Skeletal muscle satellite cell (primary cell): ENCODE results near the gene CPN2.
A peak's percentile ranks its signal among the peaks of the same experiment; 100 is the strongest.

ENCODE experiments used
- H3K27me3 ChIP-seq: 2 replicates; pipeline ENCODE4 v1.7.0; 2013; ENCODE audit warnings: low read length; ENCODE audit not compliant: control insufficient read depth, insufficient read depth
- H3K36me3 ChIP-seq: 2 replicates; pipeline ENCODE4 v1.7.0; 2013; ENCODE audit warnings: mild to moderate bottlenecking, control low read depth, low read length; ENCODE audit not compliant: insufficient read depth
- H3K4me1 ChIP-seq: 2 replicates; pipeline ENCODE4 v1.7.0; 2013; ENCODE audit warnings: low read length; ENCODE audit not compliant: control insufficient read depth, insufficient read depth
- H3K4me2 ChIP-seq: 2 replicates; pipeline ENCODE4 v1.7.0; 2013; ENCODE audit warnings: mild to moderate bottlenecking, low read length
- H3K4me3 ChIP-seq: 2 replicates; pipeline ENCODE4 v1.7.0; 2013; ENCODE audit warnings: low read length
- H3K9ac ChIP-seq: 2 replicates; pipeline ENCODE4 v1.7.0; 2013; ENCODE audit warnings: mild to moderate bottlenecking, low read depth, low read length, moderate library complexity
- H3K9me3 ChIP-seq: replicated peaks from 2 replicates; pipeline ENCODE4 v1.7.0; 2013; ENCODE audit warnings: mild to moderate bottlenecking, control low read depth, low read length

The CPN2 gene

DNA sequence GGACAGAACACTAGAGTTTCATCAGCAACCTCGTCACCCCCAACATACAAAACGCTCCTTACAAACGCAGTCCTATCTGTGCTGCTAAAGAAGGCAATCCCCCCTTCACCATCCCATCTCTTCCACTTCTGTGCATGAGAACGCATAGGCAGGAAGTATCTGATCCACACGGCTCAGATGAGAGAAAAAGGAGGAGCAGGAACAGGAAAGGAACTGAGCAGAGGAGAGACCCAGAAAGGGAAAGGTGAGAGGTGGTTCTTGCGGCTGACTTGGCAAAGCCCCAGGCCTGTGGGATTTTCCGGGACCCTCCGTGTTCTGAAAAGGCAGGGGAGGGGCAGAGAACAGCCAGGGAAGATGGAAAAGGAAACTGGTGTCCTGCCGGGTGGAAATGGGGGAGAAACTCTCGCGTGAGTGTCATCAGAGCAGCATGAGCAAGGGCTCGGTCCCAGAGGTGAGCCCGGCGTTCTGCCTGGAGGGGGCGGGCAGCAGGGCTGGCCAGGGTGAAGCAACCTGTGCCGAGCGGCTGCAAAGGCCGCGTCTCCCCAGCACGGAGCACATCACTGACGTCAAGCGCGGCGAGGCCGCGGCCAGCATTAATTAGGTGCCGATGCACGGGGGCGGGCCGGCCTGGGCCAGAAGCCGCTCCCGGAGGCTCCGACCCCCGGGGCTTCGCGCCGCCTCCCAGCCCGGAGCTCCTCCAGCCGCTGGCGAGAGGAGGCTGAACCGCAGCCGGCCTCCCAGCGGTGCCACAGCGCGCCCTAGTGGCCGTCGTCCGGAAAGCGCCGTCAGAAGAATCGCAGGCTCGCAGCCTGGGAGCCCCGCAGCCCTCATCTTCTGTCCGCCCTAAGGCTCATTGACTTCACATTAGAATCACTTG, 35.8 kb downstream of the CPN2 start:
- peaks cover 84% of the 10 kb centered on the region for H3K27me3 ChIP-seq
- H3K4me2 ChIP-seq, result peak overlapping the region; percentile 80
- no peaks in the 10 kb centered on the region for H3K36me3 ChIP-seq
- peaks cover 7% of the 10 kb centered on the region for H3K4me1 ChIP-seq
- H3K9me3 ChIP-seq, result no peaks in the 10 kb centered on the region
- peak overlapping the region; percentile 37 for H3K9ac ChIP-seq
- peak overlapping the region; percentile 57 for H3K4me3 ChIP-seq

DNA sequence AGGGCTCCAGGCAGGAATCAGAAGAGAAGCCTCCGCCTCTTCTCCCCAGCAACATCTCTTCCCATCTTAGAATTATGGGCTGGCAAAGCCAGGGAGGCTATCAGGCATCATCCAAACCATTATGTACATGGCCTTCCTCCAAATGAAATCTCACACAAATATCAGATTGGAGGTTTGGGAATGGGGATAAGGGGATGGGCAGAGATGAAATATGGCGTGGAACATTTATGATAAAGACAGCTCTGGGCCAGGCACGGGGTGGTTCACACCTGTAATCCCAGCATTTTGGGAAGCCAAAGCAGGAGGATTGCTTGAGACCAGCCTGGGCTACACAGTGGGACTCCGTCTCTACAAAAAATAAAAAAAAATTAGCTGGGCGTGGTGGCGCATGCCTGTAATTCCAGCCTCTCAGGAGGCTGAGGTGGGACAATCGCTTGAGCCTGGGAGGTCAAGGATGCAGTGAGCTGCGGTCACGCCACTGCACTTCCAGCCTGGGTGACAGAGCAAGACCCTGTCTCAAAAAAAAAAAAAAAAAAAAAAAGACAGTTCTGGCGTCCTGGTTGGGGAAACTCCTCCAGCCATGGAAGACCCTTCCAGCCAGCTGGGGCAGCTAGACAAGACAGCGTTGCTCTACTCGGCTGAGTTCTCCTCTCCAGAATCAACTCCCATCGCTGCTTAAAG, 36.6 kb downstream of the CPN2 start:
- Histone ChIP-seq H3K36me3 (no peaks in the 10 kb centered on the region), H3K4me2 (peak overlapping the region; percentile 80), H3K4me3 (no peak overlapping the region), H3K4me1 (peaks cover 7% of the 10 kb centered on the region), H3K9ac (no peak overlapping the region), H3K9me3 (no peaks in the 10 kb centered on the region), H3K27me3 (peaks cover 84% of the 10 kb centered on the region)

DNA sequence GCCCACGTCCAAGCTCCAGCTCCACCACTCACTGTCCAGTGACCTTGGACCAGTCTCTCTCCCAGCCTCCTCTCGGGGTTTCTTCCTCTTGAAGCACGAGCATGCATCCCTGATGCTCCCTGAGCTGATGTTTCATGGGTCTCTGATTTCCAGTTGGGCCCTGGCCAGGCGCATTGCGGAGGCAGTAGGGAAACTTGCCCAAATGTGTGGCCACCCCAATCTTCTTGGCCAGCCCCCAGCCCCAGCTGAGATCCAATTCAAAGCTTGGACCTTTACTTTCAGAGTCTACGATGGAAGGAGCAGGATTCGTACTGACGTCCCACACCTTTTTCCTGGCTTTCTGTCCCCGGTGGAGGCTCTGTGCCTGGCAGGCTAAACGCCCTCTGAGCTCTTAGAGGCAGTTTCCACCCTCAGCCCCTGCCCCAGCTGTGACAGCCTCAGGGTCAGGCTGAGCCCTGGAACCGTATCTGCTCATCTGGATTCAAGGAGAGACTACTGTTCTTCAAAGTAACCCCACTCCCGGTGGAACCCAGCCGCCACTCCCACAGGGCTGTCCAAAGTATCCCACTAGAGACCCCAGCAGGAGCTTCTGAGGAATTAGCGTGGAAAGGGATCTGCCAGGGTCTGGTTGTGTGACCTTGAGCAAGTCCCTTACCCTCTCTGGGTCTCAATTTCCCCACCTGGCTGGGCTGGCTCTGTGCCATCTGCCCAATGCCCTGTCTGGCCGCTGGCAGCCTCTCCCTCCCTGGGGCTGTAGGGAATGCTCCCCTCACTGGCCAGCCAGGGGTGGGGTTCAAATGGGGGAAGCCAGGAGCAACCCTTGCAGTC, 37.4 kb downstream of the CPN2 start:
- Histone ChIP-seq H3K36me3 (no peaks in the 10 kb centered on the region), H3K4me3 (no peak overlapping the region), H3K27me3 (peaks cover 88% of the 10 kb centered on the region), H3K9ac (no peak overlapping the region), H3K4me1 (peaks cover 7% of the 10 kb centered on the region), H3K9me3 (no peaks in the 10 kb centered on the region), H3K4me2 (no peak overlapping the region)

DNA sequence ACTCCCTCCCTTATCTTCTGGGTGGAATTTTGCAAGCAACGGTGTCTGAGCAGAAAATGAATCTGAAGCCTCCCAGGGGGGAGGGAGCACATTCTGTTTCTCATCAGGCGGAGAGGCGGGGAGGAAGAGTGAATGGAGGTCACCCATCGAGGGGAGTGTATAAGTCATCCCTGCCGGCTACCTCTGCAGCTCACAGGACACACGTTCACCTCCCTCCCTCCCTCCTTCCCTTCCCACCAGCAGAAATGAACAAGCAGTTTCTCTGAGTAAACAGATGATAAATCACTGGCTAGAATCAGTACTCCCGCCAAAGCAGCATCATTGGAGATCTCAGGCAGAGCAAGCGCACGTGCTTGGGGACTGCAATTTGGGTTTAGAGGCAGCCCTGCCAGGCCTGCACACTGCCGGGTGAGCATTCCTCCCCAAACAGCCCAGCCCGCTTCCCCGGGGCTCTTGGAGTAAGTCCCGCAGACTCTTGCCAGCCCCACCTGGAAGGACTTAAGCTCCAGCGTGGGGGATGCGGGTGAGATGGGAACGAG, 38.3 kb downstream of the CPN2 start:
- Histone ChIP-seq H3K36me3 (no peaks in the 10 kb centered on the region), H3K4me3 (no peak overlapping the region), H3K27me3 (peaks cover 95% of the 10 kb centered on the region), H3K9me3 (no peaks in the 10 kb centered on the region), H3K9ac (no peak overlapping the region), H3K4me2 (no peak overlapping the region), H3K4me1 (peaks cover 7% of the 10 kb centered on the region)

DNA sequence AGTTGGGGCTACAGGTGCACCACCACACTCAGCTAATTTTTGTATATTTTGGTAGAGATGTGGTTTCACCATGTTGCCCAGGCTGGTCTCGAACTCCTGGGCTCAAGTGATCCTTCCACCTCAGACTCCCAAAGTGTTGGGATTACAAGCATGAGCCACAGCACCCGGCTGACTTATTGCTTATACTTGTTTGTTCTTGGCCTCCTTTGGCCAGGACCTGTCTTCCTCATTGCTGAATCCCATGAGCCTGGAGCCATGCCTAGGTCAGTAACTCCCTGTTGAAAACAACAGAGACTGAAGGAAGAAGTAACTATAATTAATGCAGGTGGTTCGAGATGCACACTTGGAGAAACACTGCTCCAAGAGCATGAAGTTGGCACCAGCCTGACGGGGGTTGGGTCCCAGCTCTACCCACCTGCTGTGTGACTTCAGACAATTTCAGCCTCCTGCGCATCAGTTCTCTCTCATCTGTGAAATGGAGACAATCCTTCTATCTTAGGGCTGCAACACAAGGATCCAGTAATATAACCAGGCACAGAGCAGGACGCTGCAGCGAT, 38.9 kb downstream of the CPN2 start:
- Histone ChIP-seq H3K4me3 (no peak overlapping the region), H3K9me3 (no peaks in the 10 kb centered on the region), H3K4me1 (peaks cover 7% of the 10 kb centered on the region), H3K27me3 (peaks cover 96% of the 10 kb centered on the region), H3K36me3 (no peaks in the 10 kb centered on the region), H3K4me2 (no peak overlapping the region), H3K9ac (no peak overlapping the region)

DNA sequence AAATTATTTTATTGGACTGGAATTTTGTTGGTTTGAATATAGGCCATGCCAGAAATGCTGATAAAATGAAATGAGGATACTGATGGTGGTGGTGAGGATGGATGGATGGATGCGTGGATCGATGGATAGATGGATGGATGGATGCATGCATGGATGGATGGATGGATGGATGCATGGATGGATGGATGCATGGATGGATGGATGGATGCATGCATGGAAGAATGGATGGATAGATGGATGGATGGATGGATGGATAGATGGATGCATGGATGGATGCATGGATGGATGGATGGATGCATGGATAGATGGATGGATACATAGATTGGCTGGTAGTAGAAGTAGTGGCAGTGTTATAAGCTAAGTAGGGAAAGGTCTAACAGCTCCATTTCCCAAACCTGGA, 40.1 kb downstream of the CPN2 start:
- Histone ChIP-seq H3K36me3 (no peaks in the 10 kb centered on the region), H3K4me2 (no peak overlapping the region), H3K4me1 (peaks cover 7% of the 10 kb centered on the region), H3K9me3 (no peaks in the 10 kb centered on the region), H3K9ac (no peak overlapping the region), H3K4me3 (no peak overlapping the region), H3K27me3 (peaks cover 88% of the 10 kb centered on the region)

DNA sequence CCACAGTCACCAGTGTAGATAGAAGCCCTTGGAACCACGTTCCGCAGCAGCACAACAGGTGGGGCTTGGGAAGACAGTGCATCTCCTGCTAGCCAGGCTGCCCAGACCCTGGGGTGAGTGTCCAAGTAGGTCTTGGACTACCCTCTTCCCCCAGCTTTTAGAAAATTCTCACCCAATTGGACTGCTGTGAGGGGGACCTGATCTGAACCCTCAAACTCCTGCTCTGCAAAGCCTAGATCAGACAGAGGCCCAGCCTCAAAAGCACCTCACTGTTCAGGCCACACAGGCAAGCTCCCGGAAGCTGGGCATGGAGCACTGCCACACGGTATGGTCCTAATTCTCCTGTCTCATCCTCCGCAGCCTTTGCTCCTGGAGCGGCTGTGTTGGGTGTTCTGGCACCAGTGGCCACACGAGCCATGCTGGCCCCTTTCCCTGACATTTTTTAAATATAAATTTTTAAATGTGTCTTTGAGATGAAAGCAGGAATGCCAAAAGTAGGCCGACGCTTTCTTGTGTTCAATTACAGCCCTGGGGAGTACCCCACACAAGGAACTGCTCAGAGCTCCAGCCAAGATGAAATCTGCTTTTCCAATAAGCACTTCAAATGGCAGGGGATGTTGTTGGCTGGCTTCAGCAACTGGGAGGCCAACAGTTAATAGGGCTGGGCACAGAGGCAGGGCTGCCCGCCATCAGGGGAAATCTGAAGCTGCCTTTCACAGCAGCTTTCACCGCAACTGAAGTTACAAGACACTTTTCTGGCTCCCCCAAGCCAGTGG, 40.9 kb downstream of the CPN2 start:
- Histone ChIP-seq H3K27me3 (peaks cover 91% of the 10 kb centered on the region), H3K9ac (no peak overlapping the region), H3K36me3 (no peaks in the 10 kb centered on the region), H3K4me1 (peaks cover 4% of the 10 kb centered on the region), H3K4me2 (no peak overlapping the region), H3K4me3 (no peak overlapping the region), H3K9me3 (no peaks in the 10 kb centered on the region)

DNA sequence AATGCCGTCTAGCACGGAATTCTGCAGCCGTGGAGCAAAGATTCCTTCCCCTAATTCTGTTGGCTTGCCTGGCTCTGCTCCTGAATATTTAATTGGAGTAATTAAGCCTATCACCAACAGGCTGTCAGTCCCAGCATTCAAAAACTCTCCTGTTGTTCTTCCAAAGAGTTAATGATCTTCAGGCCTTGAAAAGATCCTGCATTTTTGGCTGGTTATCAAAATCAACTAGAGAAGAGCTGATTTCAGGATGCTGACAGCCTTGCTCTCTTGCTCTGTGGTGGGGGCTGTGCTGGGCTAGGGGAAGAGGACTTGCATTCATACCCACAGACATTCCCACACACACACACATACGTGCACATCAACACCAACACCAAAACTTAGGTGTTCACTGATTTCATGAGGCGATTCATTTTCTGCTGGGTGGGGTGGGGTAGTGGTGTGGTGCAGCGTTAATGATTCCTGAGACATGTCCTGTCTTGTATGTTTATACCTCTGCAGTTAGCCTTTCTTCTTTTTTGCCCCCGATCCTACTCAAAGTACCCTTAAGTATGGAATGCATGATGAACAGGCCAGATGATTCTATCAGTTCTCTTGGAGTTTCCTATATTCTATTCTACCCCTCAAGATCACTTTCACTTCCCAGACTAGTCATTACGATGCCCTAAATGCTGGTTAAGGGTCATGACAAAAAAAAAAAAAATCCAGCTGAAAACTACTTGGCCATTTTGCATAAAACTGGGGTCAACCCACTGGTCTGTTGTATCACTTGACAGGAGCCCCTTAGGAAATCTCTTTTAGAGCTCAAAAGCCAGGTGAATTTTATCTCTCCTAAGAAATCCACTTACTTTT, 42.3 kb downstream of the CPN2 start:
- peaks cover 86% of the 10 kb centered on the region for H3K27me3 ChIP-seq
- no peaks in the 10 kb centered on the region for H3K36me3 ChIP-seq
- no peaks in the 10 kb centered on the region for H3K9me3 ChIP-seq
- no peak overlapping the region for H3K4me3 ChIP-seq
- no peaks in the 10 kb centered on the region for H3K4me1 ChIP-seq
- H3K4me2 ChIP-seq, result no peak overlapping the region
- H3K9ac ChIP-seq, result no peak overlapping the region

DNA sequence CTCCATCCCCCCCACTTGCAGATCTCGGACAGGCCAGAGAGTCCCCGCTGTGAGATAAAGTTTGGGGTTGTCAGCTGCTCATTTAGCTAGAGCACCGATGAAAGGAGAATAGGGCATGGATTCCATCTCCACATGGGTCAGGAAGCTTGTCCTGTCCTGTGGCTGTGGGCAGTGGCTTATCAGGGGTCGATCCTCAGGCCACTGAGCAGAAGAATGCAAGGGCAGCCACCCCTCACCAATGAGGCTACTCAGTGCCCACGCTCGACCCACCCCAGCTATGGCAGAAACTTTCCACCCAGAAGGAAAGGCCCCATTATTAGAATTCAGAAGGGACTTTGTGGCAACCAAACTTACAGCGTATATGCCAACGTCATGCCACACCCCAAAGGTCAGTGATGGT, 43.3 kb downstream of the CPN2 start:
- H3K36me3 ChIP-seq, result no peaks in the 10 kb centered on the region
- H3K4me3 ChIP-seq, result no peak overlapping the region
- H3K9me3 ChIP-seq, result no peaks in the 10 kb centered on the region
- H3K4me1 ChIP-seq, result no peaks in the 10 kb centered on the region
- peaks cover 86% of the 10 kb centered on the region for H3K27me3 ChIP-seq
- no peak overlapping the region for H3K9ac ChIP-seq
- H3K4me2 ChIP-seq, result no peak overlapping the region
